ENCODE data around the gene AXIN1.

Gene AXIN1

DNA sequence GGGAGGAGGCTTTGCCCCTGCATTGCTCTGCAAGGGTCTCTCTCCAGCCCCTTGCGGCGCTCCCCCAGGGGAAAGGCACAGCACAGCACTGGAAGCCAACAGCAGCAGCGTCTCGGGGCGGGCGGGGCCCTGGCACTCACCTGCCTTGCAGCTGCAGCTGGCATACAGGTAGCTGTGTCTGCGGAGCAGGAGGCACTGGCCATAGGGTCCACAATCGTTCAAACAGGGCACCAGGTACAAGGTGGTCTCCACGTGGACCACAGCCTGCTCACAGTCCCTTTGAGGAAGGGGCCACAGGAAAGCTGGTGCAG is 22.0 kb upstream of the AXIN1 start:
- TF ChIP-seq, protein P1, sequence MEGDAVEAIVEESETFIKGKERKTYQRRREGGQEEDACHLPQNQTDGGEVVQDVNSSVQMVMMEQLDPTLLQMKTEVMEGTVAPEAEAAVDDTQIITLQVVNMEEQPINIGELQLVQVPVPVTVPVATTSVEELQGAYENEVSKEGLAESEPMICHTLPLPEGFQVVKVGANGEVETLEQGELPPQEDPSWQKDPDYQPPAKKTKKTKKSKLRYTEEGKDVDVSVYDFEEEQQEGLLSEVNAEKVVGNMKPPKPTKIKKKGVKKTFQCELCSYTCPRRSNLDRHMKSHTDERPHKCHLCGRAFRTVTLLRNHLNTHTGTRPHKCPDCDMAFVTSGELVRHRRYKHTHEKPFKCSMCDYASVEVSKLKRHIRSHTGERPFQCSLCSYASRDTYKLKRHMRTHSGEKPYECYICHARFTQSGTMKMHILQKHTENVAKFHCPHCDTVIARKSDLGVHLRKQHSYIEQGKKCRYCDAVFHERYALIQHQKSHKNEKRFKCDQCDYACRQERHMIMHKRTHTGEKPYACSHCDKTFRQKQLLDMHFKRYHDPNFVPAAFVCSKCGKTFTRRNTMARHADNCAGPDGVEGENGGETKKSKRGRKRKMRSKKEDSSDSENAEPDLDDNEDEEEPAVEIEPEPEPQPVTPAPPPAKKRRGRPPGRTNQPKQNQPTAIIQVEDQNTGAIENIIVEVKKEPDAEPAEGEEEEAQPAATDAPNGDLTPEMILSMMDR (IDR thresholded peaks at IDR 0.05; ENCODE audit: low read depth, low read length), result no peak
- DNase-seq (ENCODE audit: extremely low read depth, low read depth), result no peak

DNA sequence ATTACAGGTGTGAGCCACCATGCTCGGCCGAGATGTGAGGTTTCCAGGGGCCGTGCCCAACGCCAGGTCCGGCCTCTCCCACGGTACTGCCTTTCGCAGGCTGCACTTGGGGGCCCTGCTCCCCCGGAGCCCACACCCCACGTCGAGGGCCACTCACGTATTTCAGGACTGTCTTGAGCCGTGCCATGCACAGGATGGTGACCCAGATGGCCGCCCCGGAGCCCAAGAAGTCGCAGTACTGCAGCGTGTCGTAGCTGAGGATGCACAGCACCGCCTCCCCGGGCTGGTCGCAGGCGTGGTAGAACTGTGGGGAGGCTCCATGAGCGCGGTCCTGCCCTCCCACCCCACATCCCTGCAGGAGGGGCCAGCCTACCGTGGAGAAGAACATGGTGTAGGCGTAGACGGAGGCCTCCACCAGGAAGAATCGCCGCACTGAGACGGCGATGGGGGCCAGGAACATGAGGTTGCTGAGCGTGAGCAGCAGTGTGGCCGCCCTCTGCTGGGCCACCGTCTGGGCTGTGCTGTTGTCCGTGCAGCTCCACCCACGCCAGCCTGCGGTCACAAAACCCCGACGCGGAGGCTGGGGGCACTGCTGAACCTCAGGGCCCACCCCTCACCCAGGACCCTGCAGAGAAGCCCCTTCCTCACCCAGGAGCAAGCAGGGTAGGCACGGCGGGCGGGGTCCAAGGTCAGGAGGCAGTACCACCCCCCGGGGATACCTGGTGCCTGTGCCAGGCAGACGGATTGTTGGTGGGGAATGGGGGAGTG is 21.5 kb upstream of the AXIN1 start:
- TF ChIP-seq, protein P1 (IDR thresholded peaks at IDR 0.05; ENCODE audit: low read depth, low read length), result no peak
- no peak for DNase-seq (ENCODE audit: extremely low read depth, low read depth)

DNA sequence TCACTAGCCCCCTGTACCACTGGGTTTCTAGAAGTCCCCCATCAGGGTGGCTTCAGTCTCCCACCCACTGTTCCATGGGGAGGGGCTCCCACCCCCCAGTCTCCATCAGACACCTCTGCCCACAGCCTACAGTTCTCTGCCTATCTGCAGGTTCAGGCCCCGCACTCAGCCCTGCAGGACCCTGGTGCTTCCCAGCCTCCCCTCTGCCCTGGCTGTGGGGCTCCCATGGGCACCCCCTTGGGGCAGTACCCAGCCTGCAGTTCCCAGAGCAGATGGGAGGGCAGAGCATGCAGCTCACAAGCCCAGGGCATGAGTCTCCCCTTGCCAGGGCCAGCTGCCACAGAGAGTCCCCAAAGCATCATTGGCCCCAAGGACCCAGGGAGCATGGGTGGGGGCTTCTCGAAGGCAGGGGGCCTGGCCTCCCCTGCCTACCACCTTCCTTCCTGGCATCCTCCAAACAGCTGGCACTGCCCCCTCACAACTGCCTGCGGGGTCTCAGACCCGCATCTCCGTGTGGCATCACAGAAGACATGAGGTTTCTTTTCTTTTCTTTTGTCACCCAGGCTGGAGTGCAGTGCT is 20.6 kb upstream of the AXIN1 start:
- TF ChIP-seq, protein P1 (IDR thresholded peaks at IDR 0.05; ENCODE audit: low read depth, low read length), result no peak
- no peak for DNase-seq (ENCODE audit: extremely low read depth, low read depth)

DNA sequence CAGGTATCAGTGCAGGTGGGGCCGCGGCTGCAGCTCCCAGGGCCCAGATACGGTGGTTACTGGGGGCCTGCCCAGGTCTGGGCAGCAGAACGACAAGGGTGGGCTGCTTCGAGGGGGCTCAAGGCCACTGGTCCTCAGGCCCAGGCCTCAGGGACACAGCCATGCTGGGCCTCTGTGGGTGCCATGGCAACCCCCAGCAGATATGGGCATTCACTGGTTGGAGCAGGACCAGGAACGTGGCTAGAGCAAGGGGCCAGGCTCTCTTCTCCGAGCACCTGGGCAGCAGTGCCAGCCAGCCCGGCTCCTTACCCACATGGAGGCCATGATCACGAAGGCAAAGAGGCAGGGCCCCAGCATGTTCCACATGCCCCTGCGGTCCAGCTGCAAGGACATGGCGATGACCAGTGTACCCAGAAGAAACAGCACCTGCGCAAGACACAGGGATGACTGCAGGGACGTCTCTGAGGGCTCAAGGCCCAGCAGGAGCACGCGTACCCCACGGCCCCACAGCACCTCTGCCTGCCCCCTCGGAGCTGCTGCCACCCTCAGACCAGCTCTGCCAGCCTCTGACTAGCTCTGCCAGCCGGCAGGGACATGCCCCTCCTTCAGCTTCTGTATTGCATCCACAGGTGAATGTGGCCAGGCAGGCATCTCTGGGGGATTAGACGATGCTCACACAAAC is 19.9 kb upstream of the AXIN1 start:
- DNase-seq (ENCODE audit: extremely low read depth, low read depth), result no peak
- TF ChIP-seq, protein P1 (IDR thresholded peaks at IDR 0.05; ENCODE audit: low read depth, low read length), result no peak

DNA sequence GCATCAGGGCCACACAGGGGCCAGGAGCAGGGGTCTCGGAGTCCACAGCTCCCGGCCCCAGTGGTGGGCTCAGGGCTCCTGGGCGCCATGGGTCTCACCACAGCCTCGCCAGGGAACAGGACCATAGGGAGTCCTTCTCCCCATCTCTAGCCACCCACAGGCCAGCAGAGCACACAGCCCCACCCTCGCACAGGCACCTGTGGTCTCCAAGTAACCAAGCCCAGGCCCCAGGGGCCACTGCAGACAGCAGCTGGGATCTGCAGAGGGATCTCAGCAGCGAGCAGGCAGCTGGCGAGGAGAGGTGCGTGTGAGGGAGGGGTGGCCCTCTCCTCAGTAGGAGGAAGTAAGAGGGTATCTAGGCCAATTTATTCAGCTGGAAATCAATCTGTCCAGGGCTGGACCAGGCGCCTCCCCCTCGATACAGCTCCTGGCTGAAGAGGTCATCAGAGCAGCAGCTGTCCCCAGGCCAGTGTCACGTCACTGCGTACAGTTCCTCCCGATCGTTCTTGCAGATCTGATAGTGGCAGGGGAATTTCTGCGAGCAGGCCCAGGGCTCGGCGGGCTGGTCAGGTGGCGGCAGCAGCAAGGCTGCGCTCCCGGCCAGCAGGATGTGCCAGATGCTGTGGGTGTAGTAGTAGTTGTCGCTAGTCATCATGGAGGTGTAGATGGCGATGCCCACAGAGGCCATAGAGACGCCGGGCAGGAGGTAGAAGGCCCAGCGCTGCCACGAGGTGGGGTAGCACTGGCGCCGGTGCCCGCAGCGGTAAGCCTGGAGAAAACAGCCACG is 19.2 kb upstream of the AXIN1 start:
- no peak for DNase-seq (ENCODE audit: extremely low read depth, low read depth)

DNA sequence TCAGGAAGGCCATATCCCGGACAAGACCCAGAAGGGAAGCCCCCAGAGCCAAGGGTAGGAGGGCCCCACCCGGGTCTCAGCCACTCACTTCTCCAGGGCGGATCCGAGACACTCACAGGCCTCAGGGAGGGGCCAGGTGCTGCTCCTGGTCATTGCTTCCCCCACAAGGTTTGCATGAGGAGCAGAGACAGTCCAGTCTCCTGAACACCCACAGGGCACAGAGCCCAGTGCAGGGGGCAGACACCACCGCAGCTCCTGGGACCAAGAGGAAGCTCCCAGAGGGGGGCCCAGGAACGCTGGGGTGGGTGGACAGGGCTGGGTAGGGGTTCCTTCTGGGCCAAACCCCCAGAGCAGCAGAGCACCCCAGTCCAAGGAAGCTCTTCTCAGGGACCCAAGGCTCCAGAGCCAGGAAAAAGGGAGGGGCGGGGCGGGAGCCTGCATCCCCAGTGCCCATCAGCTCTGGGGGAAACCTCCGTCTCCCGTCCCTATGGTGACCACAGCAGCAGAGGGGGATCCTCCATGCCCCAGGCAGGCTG is 18.5 kb upstream of the AXIN1 start:
- no peak for DNase-seq (ENCODE audit: extremely low read depth, low read depth)

More for the DNA sequence above, 19.2 kb upstream of the AXIN1 start:
- TF ChIP-seq, protein P1 (IDR thresholded peaks at IDR 0.05; ENCODE audit: low read depth, low read length), result no peak

More for the DNA sequence above, 18.5 kb upstream of the AXIN1 start:
- TF ChIP-seq, protein P1 (IDR thresholded peaks at IDR 0.05; ENCODE audit: low read depth, low read length), result no peak

All from AG09319 (cell line).